Activated CD4-positive, alpha-beta T cell treated with anti-CD3 and anti-CD28 coated beads, Interleukin-2, amount 50 U/mL, for 1 hour (primary cell): ENCODE results near the gene DNAH10.
"Not testable (repeated sequence)": the region's sequence is repeated elsewhere in the genome, so short reads cannot be mapped to it uniquely, and the experiment has no call there.

Source experiments
- DNase-seq: peaks from one replicate; pipeline ENCODE4 v3.0.0-alpha.2; 2020

The DNAH10 gene

DNA sequence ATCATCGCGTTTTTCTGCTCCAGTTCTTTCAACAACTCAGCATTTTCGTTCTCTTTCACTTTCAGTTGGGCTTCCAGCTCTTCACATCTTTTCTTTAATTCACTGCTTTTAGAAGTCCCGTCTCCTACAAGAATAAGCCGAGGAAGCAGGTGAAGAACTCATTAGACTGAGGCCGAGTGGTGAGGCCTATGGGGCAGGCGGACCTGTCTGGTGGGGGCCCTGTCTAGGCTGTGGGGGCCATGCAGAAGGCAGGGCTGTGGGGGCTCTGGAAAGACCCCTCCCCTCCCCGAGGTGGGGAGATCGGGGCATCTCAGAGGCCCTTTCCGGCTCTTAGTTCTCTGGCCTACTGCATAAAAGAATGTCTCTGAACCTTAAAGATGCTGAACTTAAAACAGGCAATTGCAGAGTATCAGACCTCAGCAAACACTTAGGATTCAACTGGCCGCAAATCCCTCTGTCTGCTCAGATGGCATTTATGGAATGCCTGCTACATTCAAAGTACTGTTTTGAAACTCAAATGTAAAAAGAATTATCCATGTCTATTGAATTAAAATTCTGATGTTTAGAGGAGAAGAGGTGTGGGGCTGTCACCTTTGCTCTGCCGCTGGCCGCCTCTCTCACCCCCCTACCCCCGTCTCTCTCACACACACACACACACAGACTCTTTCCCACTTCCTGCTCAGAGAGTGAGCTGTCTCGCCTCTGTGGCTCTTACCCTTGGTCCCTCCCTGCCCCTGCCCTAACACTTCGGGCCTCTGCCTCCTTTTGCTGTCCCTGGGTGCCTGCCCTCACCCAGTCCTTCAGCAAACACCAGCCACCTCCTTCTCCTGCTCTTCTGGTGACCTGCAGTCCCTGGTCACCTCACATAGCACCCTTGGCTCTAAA is 175.8 kb downstream of the DNAH10 start:
- DNase-seq: peak; percentile 31

DNA sequence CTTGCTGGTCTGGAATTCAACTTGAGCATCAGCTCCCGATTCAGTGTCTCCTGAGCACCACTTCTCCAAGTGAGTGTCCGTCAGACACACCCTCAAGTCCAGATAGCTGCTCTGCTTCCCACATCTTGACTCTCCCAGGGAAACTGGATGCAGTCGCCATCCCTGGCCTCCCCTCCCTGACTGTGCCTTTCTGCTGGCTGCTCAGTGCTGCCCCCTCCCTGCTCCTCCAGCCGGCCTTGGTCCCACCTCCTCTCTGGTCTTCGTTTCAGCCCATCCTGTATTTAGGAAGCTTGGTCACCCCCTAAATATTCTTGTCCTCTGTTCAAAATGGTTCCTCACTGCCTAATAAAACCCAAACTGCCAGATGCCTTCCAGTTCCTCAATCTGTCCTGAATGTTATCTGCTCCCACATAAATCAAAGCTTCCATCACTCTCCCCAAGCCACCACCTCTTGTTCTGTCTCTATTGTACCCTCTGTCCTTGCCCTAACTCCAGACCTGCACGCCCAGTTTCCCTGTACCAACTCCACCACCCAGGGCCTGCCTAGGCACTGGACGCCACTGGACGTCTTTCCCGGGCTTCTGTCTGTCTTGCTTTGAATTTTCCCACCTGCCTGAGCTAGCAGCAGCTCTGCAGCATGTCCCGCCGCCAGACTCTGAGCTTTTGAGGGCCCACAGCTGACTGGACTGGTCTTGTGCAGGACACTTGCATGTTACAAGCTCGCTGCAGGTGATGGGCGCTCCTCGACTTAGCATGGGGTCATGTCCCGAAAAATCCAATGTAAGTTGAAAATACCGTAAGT is 176.8 kb downstream of the DNAH10 start:
- DNase-seq: no peak

DNA sequence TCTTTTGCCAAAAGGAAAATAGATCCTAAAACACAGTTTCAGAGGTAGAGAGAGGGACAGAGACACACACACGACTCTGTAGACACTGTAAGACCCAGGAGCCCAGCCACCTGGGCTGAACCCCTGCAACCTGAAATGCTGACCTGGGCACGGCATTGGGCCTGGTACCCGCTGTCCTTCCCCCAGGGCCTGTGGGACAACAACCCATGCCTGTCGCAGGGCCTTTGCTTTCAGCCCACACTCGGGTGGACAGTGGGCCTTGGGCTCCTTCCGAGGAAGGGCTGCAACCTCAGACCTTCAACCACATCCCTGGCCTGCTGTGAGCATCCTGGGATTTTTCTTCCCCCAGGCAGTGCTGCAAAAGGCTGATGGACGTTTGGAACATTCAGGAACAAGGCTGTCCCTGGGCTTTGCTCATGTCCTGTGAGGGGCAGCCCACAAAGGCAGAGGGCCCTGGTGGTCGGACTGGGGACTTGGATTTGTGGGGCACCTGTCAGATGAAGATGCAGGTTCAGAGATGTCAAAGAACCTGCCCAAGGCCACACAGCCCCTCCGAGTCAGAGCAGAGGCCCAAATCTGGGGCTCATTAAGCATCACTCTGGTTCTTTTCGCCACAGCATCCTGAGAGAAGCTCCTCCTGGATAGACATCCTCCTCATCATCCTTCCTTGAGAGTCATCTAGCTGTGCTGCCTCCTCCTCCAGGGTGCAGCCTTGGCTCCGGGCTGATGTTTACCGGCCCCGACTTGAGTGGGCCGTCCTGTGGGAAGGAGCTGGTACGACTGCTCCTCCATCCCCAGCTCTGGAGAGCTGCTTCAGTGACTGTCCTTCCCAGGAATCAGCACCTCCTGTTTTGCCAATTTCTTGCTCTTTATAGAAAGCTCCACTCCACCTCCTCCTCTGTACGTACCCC is 177.9 kb downstream of the DNAH10 start:
- no peak for DNase-seq

DNA sequence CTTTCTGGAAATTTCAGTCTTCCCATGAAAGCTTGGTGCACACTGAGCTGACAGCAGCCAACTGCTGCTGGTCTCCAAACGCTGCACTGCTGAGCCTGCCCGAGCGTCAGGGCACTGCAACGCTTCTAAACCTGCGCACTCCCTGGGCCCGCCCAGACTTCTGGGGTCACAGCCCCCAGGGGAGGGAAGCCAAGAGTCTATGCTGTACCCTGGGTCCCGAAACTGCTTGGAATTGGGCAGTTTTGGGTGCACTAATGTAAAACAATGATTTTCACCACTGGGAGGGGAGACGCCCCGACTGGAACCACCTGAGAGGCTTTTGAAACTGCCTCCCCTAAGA is 178.5 kb downstream of the DNAH10 start:
- DNase-seq: no peak

DNA sequence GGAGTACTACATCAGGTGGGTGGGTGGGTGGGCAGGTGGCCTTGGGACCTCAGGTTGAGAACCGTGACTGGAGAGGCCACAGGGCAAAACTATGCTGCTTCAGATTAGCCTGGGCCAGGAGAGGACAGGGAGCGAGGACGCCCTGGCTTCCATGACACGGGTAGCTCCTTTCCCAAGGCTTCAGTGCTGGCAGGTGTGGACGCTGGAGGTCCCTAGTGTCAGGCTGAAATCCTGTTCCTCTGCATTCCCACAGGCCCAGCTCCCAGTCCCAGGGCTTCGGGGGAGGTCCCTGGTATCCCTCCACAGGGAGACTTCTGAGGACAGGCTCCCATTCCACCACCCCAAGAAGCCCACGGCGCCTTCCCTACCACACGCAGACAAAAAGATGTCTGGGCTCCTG is 178.9 kb downstream of the DNAH10 start:
- no peak for DNase-seq

DNA sequence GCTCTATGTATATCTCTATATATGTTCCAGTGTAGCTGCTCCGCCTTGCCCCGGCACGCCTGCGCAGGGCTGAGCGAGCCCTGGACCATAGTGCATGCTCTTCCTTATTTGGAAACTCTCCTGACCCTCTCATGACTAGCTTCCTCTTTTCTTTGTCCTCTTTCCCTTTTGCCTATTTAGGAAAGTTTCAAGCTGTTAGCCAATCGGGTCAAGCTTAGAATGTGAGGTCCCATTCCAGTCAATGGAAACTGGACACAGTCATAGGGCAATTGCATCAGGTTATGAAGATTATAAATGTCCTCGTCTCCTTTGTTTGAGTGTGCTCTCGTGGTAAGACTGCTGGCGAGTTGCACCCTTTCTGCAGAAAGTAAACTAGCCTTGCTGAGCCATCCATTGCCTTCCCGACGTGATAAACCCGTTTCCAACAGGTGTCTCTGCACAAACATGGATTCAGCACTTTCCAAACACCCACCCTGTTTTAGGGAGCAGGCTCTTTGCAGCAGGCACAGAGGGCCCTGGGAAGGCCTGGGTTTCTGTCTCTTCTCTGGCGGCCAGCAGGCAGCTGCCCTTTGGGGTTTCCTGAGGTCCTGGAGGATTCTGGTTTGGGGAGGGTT is 179.6 kb downstream of the DNAH10 start:
- DNase-seq: no peak

DNA sequence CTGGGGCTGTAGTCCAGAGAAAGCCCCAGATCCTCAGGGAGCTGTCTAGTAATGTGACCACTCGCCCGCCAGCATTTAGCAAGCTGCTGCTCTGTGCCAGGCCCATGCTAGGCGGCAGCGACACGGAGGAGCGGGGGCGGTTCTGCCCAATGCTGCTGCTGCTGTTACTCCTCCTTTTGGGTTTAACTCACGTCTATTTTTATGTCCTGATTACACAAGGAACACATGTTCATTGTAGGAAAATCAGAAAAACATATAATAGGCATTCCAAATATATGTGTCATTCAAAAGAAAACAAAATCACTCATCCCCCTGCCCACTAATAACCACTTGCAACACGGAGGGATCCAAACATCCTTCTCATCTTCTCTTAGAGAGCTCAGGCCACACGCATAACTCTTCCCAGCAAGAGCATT is 180.1 kb downstream of the DNAH10 start:
- DNase-seq: no peak

DNA sequence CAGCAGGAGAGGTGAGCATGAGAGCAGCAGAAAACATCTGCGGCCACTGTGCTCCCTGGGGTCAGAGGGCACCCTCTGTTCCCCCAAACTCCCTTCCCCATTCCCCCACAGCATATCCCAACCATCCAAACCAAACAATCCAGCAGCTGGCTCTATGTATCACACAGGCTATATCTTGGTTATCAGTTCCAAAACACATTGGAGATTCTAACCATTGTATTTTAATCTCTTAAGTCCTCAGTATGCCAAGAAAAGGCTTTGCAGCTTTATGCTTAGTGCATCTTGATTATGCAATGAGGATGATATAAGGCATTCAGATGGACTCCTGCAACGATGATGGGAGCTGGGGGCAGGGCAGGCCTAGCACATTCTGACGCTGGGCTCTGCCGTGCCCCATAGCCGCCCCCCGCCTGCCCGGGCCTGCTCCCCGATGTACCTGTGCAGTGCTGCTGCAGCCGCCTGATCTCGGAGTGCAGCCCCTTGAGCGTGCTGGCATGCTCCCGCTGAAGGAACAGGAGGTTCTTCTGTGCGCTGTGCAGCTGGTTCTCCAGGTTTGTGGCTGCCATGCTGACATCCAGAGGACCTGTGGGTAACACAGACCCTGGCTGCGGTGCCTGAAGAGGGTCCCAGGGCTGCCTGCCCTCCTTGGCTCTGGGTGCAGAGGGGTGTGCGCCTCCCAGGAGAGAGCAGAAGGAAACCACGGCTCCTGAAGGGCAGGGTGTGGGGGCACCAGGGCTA is 181.0 kb downstream of the DNAH10 start:
- no peak for DNase-seq

DNA sequence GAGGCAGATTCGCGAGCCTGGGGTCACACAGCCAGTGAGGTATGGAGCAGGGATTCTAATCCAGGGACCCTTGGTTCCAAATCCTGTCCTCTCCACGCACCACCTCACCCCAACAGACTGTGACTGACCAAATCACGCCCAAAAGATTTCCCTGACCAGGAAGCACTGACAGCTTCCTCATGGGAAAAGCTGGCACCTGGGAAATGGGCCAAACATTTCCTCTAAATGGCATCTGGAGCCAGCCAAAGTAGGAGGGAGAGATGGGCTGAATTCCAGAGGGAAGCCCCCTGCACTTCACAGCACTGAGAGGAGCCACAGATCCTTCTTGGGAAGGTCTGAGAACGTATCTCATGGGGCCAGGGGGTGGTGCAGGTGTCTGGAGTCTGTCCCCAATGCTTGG is 181.7 kb downstream of the DNAH10 start:
- DNase-seq: no peak

DNA sequence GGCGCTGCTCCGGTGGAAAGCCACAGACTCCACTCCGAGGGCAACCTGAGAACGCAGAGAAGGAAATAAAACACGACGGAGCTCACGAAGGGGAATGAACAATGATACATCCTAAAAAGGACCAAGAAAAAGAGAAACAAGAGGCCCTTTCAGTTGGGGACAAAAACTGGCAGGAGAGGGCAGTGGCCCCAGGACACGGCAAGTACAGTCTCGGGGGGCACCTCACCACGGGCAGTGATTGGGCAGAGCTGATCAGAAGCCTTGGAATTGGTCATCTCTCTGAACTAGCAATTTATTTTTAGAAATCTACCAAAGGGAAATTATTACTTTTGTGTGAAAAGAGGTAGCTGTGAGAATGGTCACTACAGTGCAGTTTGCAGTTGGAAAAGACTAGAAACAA is 182.6 kb downstream of the DNAH10 start:
- no peak for DNase-seq

DNA sequence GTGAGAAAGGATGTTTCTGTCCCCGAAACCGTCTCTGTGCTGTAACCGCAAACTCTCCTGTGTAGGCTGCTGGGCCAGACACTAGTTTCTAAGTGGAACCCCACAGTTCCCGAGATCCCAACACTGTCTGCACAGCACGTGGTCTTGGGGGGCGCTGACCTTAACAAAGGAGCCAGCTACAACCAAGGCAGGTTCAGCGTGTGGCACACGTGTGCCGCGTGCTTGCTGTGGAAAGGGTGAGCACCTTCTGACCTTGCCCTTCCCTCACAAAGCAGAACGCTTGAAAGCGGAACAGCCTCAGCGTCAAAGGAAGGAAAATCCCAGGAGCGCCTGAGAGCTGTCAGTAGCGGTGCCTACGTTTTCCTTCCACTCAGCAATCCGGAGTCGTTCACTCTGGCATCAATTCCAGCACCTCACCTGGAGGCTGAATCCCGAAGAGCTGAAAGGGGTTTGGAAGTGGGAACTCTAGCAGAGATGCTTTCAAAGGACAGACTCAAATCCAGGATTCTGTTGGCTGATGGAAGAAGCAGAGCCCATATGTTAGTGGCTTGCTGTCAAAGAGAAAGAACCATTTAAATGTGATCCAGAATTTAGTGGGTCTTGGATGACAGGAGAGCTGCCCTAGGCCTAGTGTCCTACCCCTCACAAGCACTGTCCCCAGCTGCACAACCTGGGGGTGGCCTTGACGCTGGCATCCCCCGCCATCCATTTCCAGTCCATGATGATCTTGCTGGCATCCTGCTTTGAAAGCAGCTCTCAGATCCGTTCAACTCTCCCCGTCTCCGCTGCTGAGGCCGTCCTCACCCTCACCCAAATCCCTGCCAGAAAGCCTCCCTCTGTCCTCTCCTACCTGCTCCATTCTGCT is 183.4 kb downstream of the DNAH10 start:
- no peak for DNase-seq

DNA sequence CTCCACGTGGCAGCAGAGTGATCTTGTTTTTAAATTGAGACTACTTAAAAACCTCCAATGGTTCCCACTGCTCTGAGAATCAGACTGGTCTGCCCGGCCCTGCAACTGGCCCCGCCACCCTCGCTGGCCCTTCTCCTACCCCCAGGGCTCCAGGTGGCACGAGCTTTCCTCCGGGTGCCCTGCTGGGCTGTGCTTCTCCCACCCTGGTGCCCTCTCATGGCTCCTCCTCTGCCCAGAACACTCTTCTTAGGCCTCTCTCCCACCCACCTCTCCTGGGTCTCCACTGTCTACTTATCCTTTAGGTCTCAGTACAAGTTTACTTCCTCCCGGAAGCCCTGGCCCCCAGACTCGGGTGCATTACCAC is 184.0 kb downstream of the DNAH10 start:
- no peak for DNase-seq

DNA sequence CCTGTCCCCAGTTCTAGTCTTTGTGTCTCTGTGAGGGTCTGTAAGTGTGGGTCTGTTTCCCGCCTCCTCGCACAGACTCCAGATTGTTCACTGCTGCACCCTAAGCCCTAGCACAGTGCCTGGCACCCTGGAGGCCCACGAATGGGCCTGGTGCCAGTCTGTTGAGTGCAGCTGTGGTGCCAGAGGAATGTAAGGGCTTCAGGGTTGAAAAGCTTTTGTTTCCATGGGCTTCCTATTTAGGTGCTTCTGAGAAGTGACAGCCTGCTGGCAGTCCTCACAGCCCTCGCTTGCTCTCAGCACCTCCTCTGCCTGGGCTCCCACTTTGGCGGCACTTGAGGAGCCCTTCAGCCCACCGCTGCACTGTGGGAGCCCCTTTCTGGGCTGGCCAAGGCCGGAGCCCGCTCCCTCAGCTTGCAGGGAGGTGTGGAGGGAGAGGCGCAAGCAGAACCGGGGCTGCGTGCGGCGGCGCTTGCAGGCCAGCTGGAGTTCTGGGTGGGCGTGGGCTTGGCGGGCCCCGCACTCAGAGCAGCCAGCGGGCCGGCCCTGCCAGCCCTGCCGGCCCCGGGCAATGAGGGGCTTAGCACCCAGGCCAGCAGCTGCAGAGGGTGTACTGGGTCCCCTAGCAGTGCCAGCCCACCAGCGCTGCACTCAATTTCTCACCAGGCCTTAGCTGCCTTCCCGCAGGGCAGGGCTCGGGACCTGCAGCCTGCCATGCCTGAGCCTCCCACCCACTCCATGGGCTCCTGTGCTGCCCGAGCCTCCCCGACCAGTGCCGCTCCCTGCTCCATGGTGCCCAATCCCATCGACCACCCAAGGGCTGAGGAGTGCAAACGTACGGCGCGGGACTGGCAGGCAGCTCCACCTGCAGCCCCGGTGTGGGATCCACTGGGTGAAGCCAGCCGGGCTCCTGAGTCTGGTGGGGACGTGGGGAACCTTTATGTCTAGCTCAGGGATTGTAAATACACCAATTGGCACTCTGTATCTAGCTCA is 184.7 kb downstream of the DNAH10 start:
- DNase-seq: not testable (repeated sequence)

DNA sequence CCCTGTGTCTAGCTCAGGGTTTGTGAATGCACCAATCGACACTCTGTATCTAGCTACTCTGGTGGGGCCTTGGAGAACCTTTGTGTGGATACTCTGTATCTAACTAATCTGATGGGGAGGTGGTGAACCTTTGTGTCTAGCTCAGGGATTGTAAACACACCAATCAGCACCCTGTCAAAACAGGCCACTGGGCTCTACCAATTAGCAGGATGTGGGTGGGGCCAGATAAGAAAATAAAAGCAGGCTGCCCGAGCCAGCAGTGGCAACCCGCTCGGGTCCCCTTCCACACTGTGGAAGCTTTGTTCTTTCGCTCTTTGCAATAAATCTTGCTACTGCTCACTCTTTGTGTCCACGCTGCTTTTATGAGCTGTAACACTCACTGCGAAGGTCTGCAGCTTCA is 185.4 kb downstream of the DNAH10 start:
- DNase-seq: not testable (repeated sequence)

DNA sequence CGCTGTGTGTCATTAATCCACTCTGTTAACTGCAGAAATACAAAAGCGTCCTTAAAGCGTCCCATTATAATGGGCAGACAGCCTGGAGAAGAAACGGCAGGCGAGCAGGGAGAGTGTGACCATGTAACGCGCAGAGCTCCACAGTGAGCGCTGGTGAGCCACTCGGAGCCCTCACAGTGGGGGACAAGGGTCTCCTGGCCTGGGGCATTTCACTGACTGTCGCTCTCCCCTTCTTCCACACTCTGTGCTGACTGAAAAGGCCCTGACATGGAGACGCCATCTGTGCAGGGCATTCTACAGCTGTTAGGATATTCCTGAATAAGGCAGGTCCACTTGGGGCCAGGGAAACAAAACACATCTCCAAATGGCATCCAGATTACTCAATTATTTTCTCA is 186.3 kb downstream of the DNAH10 start:
- DNase-seq: no peak

DNA sequence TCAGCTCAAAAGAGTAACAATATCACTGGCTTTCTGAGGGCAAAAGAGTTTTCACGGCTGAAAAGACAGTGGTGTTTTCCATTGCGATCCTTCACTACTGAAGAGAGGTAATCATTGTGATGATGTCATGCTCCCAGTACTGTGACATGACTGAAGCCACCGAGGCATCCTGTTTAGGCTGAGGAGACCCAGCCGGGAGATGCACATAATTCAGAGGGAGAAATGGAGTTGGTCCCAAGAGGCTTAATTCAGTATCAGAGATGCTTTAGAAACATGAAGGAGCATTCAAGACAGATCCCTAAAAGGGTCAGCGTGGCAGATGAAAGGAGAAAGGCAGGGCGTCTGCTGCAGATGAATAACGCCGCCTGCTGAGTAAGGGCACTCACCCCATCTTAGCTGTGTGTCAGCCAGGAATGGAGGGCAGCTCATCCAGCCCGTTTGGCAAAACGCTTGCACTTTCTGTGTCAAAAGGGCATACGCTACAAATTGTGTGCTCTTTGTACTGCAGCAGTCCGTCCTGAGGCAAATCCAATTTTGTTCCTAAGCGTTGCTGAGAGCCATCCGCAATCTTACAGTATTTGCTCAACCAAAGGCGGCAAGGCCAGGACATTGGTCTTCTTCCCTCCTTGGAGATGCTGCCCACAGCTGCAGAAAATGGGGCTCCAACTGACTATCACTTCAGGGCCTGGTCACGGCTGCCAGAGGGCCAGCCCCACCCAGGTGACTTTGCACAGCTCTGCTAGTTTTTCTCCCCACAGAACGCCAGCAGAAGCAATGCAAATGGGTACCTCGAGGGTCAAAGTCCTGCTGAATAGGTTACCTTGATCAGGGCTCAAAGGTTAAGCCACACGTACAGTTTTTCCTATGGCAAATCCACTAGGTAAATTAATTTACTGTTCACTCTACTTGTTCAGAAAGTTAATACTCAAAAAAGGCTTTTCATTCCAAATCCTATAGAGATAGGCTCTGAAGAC is 187.0 kb downstream of the DNAH10 start:
- DNase-seq: no peak

DNA sequence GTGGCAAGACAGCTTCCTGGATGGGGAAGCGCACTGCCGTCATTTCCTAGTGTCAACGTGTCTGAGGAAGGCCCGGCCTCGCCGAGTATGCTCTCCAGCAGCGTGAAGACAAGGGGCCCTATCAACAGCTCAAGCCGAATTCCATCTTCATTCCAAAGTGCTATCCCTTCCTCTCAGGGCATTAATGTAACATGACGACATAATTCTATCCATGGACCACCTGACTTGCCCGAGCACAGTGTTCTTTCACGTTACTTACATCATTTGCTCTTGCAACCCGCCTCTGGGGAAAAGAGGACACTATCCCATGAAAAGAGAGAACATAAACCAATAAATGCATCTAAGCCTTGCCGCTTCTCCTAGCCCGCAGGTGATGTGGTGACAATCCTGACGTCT is 187.7 kb downstream of the DNAH10 start:
- DNase-seq: no peak
